Effector memory CD4-positive, alpha-beta T cell (primary cell): ENCODE data around the gene FTO.

Experiments used
- DNase-seq, 3 donors: peaks; one replicate each; pipeline ENCODE4 v3.0.0-alpha.2; 2020
- H3K27ac ChIP-seq: 2 replicates; pipeline ENCODE4 v1.7.0; 2013; ENCODE audit warnings: mild to moderate bottlenecking, low read length, moderate library complexity; ENCODE audit not compliant: insufficient read depth, poor library complexity, severe bottlenecking
- H3K27me3 ChIP-seq: replicated peaks from 2 replicates; pipeline ENCODE4 v1.7.0; 2013; ENCODE audit warnings: mild to moderate bottlenecking, low read length; ENCODE audit not compliant: insufficient read depth, control insufficient read depth, poor library complexity, severe bottlenecking
- H3K36me3 ChIP-seq: 2 replicates; pipeline ENCODE4 v1.7.0; 2013; ENCODE audit warnings: mild to moderate bottlenecking, low read length, moderate library complexity; ENCODE audit not compliant: control insufficient read depth, insufficient read depth
- H3K4me1 ChIP-seq: 2 replicates; pipeline ENCODE4 v1.7.0; 2013; ENCODE audit warnings: low read length, mild to moderate bottlenecking; ENCODE audit not compliant: control insufficient read depth, insufficient read depth, poor library complexity, severe bottlenecking
- H3K4me3 ChIP-seq: 2 replicates; pipeline ENCODE4 v1.7.0; 2013; ENCODE audit warnings: low read length, low read depth, mild to moderate bottlenecking; ENCODE audit not compliant: insufficient read depth, poor library complexity, severe bottlenecking
- H3K9me3 ChIP-seq: 2 replicates; pipeline ENCODE4 v1.7.0; 2013; ENCODE audit warnings: mild to moderate bottlenecking, low read length, moderate library complexity; ENCODE audit not compliant: control insufficient read depth

FTO gene

GRCh38 chr16:53863861-53864260 lies 159.9 kb downstream of the FTO start:
- no peaks in the 10 kb centered on the region for H3K4me1 ChIP-seq
- no peak for DNase-seq
- H3K36me3 ChIP-seq, result peaks cover 5% of the 10 kb centered on the region
- H3K4me3 ChIP-seq, result no peak overlapping the region
- no peaks in the 10 kb centered on the region for H3K9me3 ChIP-seq
- no peaks in the 10 kb centered on the region for H3K27me3 ChIP-seq
- no peak overlapping the region for H3K27ac ChIP-seq

- Histone ChIP-seq H3K27me3 (no peaks in the 10 kb centered on the region), H3K4me3 (no peak overlapping the region), H3K9me3 (no peaks in the 10 kb centered on the region), H3K4me1 (no peaks in the 10 kb centered on the region), H3K36me3 (peaks cover 5% of the 10 kb centered on the region), H3K27ac (no peak overlapping the region)
- no peak for DNase-seq
These were observed 161.0 kb downstream of the FTO start for GRCh38 chr16:53864819-53865493.

- DNase-seq, result no peak
These were observed 161.5 kb downstream of the FTO start for GRCh38 chr16:53865494-53865863.

GRCh38 chr16:53866520-53866919 lies 162.6 kb downstream of the FTO start:
- peaks cover 7% of the 10 kb centered on the region for H3K36me3 ChIP-seq
- H3K27me3 ChIP-seq, result no peaks in the 10 kb centered on the region
- no peak for DNase-seq
- H3K4me1 ChIP-seq, result no peaks in the 10 kb centered on the region
- no peak overlapping the region for H3K27ac ChIP-seq
- no peaks in the 10 kb centered on the region for H3K9me3 ChIP-seq
- H3K4me3 ChIP-seq, result no peak overlapping the region

More at GRCh38 chr16:53865494-53865863, 161.5 kb downstream of the FTO start:
- H3K36me3 ChIP-seq, result peaks cover 5% of the 10 kb centered on the region
- no peak overlapping the region for H3K27ac ChIP-seq
- H3K4me3 ChIP-seq, result no peak overlapping the region
- H3K9me3 ChIP-seq, result no peaks in the 10 kb centered on the region
- H3K27me3 ChIP-seq, result no peaks in the 10 kb centered on the region
- H3K4me1 ChIP-seq, result no peaks in the 10 kb centered on the region

GRCh38 chr16:53870831-53871230 lies 166.9 kb downstream of the FTO start:
- peaks cover 12% of the 10 kb centered on the region for H3K36me3 ChIP-seq
- DNase-seq, result no peak
- H3K4me3 ChIP-seq, result no peak overlapping the region
- H3K4me1 ChIP-seq, result no peaks in the 10 kb centered on the region
- no peaks in the 10 kb centered on the region for H3K9me3 ChIP-seq
- no peak overlapping the region for H3K27ac ChIP-seq
- no peaks in the 10 kb centered on the region for H3K27me3 ChIP-seq

GRCh38 chr16:53872248-53873221 lies 168.6 kb downstream of the FTO start:
- Histone ChIP-seq H3K36me3 (peaks cover 12% of the 10 kb centered on the region), H3K27ac (no peak overlapping the region), H3K4me1 (no peaks in the 10 kb centered on the region), H3K9me3 (no peaks in the 10 kb centered on the region), H3K27me3 (no peaks in the 10 kb centered on the region), H3K4me3 (no peak overlapping the region)
- DNase-seq, result no peak

GRCh38 chr16:53876811-53877210 lies 172.9 kb downstream of the FTO start:
- no peak for DNase-seq
- H3K36me3 ChIP-seq, result peaks cover 17% of the 10 kb centered on the region
- H3K4me3 ChIP-seq, result no peak overlapping the region

GRCh38 chr16:53878216-53878615 lies 174.3 kb downstream of the FTO start:
- Histone ChIP-seq H3K4me1 (no peaks in the 10 kb centered on the region), H3K4me3 (no peak overlapping the region), H3K27ac (no peak overlapping the region), H3K36me3 (peaks cover 17% of the 10 kb centered on the region), H3K27me3 (no peaks in the 10 kb centered on the region), H3K9me3 (no peaks in the 10 kb centered on the region)
- DNase-seq, result no peak

More at GRCh38 chr16:53876811-53877210, 172.9 kb downstream of the FTO start:
- H3K4me1 ChIP-seq, result no peaks in the 10 kb centered on the region
- H3K9me3 ChIP-seq, result no peaks in the 10 kb centered on the region
- H3K27ac ChIP-seq, result no peak overlapping the region
- no peaks in the 10 kb centered on the region for H3K27me3 ChIP-seq

GRCh38 chr16:53881371-53881770 lies 177.4 kb downstream of the FTO start:
- Histone ChIP-seq H3K4me1 (no peaks in the 10 kb centered on the region), H3K9me3 (no peaks in the 10 kb centered on the region), H3K27ac (no peak overlapping the region), H3K36me3 (peaks cover 16% of the 10 kb centered on the region), H3K4me3 (no peak overlapping the region), H3K27me3 (no peaks in the 10 kb centered on the region)
- DNase-seq, result no peak

- H3K4me1 ChIP-seq, result no peaks in the 10 kb centered on the region
- peaks cover 16% of the 10 kb centered on the region for H3K36me3 ChIP-seq
- DNase-seq, result no peak
- H3K9me3 ChIP-seq, result no peaks in the 10 kb centered on the region
- no peak overlapping the region for H3K27ac ChIP-seq
- H3K4me3 ChIP-seq, result no peak overlapping the region
- H3K27me3 ChIP-seq, result no peaks in the 10 kb centered on the region
These were observed 178.4 kb downstream of the FTO start for GRCh38 chr16:53882310-53882709.
